HG02981 (cell line): Measurements from ENCODE around the gene ANKRD11.
"Not testable (repeated sequence)": the region's sequence is repeated elsewhere in the genome, so short reads cannot be mapped to it uniquely, and the experiment has no call there.

ENCODE experiments used
- ATAC-seq: cut with Tn5 transposase; IDR thresholded peaks from one replicate; pipeline ENCODE4 v1.9.1; 2021; ENCODE audit warnings: mild to moderate bottlenecking, moderate library complexity; ENCODE audit not compliant: unreplicated experiment

ANKRD11 gene

DNA sequence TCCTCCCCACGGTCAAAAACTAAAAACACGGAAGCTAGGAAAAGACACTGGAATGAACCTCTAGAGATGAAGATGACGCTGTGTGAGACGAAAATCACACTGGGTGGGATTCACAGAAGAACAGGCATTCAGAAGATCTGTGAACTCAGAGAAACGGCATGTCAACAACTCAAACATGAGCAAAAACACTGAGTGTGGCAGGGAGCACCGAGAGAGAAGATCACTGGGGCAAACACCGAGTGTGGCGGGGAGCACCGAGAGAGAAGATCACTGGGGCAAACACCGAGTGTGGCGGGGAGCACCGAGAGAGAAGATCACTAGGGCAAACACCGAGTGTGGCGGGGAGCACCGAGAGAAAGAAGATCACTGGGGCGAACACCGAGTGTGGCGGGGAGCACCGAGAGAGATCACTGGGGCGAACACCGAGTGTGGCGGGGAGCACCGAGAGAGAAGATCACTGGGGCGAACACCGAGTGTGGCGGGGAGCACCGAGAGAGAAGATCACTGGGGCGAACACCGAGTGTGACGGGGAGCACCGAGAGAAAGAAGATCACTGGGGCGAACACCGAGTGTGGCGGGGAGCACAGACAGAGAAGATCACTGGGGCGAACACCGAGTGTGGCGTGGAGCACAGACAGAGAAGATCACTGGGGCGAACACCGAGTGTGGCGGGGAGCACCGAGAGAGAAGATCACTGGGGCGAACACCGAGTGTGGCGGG lies 100.7 kb downstream of the ANKRD11 start:
- ATAC-seq = not testable (repeated sequence)

DNA sequence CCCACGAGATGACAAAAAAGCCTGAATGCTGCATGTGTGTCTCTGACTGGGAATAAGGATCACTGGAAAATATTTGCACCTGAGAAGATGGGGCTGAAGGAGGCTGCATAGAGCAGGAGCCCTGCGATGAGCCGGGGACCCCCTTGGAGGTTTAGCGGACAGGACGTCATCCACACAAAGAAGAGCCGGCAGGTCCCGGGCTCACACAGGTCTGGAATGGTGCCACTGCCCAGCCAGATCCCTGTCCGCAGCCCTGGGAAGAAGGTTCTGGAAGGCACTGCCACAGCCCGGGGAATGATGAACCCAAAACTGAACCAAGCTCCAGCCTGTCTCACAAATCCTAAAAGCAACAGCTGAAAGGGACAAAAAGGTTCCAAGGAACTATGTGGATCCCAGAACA lies 101.8 kb downstream of the ANKRD11 start:
- no peak for ATAC-seq

DNA sequence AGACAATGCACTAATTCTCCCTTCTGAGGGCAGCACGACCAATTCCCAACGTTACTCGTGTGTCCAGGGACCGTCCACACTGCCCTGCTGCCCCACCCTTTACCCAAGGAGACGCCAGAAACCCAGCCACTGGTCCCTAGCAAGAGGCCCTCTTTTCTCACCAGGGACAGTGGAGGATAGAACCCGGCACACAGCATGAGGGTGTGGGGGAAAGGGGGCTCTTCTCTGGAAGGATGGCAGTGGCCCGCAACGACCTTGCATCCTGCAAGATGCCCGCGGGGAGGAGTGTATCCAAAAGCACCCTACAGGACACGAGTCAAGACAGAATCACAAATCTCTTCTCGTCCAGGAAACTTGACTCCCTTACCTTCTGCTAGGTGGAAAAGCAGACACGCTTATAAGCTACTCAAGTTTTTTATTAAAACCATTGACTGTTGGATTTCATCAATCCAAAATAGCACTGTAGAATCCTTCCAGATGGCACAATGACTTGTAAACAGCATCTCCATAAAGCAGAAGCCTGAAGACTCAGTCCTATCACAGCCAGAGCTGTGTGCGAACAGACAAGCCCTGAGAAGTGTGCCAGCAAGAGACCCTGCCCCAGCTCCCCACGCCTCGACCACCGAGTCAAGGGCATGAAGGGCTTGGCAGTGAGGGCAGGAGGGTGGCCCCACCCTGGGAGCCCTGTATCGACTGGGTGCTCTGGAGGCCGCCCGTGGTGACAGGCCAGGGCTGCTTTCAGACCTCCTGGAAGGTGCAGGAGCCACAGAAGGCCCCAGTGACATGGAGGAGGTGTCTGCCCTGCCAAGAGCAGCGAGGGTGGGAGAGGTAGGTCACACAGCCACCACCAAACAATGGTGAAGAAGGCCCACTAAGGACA lies 103.8 kb downstream of the ANKRD11 start:
- no peak for ATAC-seq

DNA sequence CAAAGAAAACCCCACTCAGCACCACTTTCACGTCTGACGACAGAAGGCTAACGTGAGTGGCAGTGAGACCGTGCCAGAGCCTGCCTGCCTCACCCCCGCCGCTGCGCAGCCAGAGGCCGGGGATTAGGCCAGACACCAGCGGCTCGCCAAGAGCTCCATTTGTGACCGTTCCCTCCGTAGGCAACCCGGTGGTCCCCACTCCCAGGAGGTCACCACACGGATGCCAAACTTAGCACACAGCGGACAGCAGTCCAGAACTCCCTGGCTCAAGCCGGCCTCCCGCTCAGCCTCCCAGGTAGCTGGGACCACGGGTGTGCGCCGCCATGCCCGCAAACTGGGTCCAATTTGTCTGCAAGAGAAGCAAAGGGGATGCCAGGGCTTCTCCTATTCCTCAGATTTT lies 104.6 kb downstream of the ANKRD11 start:
- no peak for ATAC-seq

DNA sequence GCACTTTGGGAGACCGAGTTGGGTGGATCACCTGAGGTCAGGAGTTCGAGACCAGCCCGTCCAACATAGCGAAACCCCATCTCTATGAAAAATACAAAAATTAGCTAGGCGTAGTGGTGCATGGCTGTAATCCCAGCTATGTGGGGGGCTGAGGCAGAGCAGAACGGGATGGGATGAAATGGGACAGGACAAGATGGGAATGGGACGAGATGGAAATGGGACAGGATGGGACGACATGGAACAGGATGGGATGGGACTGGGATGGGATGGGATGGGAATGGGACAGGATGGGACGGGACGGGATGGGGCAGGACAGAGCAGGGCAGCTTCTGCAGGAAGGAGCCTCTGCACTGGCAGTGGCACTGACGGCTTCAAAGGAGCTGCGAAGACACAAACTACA lies 106.1 kb downstream of the ANKRD11 start:
- no peak for ATAC-seq

DNA sequence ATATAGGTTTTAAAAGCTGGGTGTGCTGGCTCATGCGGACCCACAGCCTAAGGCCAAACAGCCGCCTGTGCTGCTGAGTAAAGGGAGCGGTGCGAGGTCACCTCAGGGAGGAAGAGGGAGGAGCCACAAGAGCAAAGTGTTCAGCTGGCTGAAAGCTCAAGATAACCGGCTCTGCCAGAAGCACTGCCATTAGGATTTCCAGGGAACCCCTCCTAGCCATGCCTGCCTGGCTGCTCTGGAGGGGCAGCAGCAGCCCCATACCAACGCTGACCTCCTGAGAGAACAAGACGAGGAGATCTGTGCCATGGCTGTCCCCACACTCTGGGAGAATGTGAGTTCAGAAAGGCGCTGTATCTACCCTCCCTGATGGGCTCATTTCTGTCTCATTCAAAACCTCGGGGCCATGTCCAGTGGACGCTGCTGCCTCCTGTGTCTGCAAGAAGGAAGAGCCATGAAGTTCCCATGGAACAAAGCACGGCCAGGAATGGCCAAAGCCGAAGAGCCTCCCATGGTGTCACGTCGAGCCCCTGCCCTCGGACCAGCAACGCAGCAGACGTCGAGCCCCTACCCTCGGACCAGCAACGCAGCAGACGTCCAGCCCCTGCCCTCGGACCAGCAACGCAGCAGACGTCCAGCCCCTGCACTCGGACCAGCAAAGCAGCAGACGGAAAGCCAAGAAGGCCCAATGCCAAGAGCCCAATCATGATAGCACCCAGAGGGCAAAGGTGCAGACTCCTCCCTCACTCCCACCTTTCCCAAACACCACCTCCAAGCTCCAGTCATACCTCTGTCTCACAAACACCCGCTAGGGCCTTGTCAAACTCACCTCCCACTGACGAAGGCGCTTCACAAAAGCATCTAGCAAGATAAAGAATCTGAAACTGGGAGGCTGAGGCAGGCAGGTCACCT lies 107.0 kb downstream of the ANKRD11 start:
- ATAC-seq = no peak

DNA sequence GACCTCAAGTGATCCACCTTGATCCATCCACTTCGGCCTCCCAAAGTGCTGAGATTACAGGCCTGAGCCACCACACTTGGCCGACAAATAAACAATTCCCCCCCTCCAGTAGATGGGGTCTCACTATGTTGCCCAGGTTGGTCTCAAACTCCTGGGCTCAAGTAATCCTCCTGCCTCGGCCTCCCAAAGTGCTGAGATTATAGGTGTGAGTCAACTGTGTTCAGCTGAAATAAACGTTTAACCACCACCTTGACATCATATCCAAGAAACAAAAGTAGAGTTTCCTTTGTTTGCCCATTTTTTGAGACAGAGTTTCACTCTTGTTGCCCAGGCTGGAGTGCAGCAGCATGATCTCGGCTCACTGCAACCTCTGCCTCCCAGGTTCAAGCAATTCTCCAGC lies 107.8 kb downstream of the ANKRD11 start:
- not testable (repeated sequence) for ATAC-seq

DNA sequence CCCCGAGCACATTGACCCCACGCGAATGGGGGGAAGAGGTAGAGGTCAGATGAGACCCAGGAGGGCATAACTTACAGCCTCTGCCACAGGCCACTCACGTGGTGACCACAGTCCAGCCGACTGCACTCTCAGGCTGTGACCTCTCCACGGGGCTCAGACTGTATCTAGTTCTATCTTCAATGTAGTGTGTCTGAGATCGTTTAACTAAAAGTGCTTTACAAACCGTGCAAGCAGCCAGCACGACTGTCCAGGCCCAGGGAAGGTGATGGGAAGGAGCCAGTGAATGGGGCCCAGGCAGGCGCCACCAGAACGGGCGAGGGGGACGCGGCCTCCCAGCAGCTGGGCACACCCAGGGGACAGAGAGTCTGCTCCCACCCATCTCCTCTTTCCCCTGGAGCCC lies 108.6 kb downstream of the ANKRD11 start:
- no peak for ATAC-seq

DNA sequence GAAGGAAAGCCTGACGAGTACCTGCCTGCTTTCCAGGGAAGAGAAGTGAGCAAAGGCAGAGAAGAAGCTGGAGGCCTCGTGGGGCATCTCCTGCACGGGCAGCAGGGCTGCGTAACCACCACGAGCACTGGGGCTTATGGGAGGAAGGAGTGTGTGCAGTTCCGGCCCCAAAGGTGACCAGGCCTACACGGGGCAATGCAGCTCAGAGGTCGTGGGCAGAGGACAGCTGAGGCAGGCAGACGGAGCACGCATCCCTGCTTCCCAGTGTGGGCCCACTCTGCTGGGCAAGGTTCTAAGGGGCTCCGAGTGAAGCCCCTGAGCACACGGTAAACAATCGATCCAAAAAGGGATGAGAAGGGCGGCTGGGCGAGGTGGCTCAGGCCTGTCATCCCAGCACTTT lies 109.7 kb downstream of the ANKRD11 start:
- ATAC-seq = no peak

DNA sequence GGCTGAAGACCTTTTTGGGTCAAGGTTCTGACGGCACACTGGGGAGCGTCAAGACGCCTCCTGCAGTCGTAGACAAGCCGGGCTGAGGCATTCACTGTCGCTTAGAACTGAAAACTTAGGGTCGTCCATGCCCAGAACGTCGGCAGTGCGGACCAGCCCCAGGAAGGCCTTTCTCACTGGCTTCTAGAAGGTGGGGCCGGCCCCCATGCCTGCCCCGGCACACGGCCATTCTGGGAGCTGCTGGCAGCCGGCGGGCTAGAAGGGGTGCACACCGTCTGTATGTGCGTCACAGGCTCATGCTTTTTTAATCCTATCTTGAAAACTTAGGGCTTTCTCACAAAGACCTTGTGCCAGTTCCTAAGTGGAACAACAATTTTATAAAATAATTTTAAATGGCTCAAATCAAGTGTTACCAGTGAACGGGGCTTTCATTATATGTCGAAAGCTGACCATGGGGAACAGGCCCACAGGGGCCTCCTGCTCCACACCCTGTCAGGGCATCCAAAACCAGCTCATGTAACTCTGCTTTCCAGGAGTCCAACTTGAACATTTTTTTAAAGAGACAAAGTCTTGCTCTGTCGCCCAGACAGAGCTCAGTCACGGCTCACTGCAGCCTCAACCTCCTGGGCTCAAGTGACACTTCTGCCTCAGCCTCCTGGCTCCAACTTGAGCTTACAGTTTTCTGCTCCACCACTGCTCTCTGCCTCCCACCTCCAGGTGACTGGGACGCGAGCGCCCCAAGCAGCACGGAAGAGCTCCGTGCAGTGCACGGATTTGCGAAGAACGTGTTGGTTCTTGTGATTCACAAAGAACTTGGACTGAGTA lies 111.2 kb downstream of the ANKRD11 start:
- ATAC-seq = no peak

DNA sequence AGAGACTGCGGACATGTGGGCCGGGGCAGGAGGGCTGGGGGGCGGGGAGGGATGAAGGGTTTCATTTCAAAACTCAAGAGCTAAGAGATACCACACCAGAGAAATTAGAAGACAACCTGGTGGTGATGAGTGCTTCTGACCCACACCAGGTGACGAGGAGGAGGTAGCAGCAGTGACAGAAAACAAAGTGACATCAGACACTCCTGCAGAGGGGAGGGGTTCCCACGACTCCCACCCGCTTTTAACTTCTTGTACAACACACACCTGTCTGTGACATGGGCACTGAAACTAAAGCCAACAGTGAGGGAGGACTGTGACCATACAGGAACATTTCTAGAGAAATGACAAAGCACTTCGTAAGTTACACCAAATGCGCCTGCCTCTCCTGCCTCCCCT lies 112.9 kb downstream of the ANKRD11 start:
- no peak for ATAC-seq

DNA sequence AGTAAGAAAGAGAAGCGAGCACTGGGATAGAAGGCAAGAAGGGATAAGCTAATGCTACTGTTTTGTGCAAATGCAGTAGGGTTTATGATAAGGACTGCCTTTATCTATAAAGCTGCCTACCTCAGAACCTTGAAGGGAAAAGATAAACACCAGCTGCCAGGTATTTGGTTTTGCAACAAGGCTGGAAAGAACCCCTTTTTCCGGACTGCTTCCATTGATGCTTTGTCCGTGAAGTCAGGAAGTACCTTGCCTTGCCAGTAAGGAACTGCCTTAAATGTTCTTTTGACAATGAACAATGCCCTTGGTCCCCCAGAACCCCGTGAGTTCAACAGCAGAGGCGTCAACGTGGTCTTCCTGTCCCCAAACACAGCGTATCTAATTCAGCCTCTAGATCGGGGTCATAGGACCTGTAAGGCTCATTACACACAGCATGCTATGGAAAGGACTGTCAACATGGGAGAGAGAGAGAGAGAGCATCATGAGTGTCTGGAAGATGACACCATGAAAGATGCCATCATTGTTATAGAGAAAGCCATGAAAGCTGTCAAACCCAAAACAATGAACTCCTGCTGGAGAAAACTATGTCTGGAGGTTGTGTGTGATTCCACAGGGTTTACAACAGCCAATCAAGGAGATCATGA lies 113.4 kb downstream of the ANKRD11 start:
- no peak for ATAC-seq

DNA sequence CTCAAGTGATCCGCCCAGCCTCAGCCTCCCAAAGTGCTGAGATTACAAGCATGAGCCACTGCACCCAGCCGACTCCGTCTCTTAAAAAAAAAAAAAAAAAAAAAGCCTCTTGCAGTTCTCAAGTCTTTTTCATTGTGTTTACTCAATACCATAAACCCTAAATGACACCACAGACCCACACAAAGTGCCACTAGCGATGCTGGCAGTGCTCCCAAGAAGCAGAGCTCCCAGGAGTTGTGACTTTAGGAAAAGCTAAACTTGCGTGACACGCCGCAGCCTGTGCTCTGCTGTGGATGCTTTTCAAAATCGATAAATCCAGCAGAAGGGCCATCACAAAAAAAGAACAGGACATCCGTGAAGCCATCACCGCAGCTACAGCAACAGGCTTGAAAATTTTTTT lies 114.7 kb downstream of the ANKRD11 start:
- ATAC-seq = no peak

DNA sequence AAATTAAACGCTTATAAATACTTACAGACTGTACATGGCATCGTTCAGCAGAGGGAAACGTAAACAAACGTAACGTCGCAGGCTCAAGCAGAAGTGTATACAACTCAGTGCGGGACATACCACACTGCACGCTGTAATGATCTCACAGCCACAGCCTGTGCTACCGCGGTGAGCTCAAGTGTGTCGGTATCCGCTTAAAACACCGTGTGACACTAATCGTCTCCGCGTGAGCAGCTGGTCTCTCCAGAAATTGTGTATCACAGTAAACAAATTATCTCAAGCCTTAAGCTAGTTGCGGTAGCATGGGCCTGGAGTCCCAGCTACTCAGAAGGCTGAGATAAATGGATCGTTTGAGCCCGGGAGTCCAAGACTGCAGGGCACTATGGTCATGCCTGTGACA lies 115.3 kb downstream of the ANKRD11 start:
- ATAC-seq = no peak

DNA sequence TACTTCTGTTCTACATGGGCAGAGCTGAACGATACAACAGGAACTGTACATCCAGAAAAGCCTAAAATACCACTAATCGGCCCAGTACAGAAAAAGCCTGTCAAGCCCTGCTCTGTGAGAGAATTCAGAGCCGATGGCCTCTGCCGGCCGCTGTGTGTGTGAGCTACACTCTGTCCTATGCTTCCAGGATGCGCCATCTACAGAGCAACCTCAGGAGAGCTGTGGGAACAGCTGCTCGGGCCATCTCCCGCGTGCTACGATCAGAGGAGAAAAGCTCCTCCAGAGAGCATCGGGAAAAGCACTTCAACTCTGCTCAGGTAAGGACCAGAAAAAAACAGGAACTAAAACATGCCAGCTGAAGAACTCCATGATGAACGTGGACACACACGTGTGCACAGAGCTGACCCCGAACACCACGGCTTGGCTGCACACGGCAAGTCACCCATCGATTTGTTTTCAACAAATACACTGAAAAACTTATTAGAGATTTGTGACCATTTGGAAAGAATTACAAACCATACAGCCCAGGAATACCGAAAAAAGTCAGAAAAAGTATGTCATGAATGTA lies 115.9 kb downstream of the ANKRD11 start:
- ATAC-seq = no peak

DNA sequence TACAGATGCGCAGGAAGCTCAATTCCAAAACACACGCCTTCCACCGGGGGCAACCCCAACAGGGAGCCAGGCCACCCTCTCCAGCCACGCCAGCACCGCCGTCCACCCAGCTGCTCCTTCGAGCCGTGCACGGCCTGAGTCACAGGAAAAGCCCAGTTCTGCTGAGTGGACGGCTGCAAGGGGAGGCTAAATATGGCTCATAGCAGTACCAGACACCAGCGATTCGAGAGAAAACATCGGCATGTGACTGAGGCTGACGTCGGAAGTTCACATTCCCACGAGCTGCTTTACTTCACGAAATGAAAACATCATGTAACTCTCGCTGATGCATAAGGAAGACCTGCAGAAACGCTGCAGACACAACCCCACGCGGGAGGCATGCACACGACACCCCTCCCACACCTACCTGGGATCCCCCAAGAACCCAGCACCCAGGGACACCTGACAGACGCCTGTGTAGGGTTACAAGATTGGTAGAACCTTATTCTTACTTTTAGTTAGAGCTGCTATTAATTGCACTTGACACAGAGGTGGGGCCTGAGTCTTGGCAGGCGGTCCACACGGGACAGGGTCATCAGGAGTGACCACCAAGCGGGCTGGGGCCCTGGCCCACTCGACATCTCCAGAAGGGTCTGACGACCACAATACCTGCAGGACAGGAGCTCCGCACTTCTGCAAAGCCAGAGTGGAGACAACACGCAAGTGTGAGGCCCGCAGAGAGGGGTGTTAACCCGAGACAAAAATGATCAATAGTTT lies 116.8 kb downstream of the ANKRD11 start:
- no peak for ATAC-seq

DNA sequence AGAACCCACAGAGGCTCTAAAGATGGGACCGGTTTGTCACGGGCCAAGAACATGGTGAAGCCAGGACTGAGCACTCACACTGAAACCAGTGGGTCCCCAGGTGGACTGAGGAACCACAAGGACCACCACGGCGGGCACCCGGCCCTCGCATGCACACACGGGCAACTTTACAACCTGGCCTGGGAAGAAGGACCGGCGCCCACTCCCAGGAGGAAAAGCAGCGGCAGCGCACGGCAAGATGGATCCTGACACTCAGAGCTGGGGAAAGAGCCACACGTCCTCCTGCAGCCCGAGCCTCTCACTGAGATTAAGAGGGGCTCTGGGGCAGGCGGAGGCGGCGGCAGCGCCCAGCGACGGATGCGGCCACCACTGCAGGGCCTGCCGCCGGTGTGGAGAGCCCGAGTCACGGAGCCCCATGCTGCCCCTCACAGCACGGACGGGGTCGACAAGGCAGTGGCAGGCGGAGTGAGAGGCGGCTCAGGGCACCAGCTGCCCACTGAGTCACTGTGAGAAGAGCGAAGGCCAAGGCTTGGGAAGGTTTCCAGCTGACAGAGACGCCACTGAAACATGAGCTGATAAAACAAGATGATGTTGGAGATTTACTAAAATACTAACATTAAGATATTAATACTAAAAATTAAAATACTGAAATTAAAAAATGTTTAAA lies 118.3 kb downstream of the ANKRD11 start:
- no peak for ATAC-seq

DNA sequence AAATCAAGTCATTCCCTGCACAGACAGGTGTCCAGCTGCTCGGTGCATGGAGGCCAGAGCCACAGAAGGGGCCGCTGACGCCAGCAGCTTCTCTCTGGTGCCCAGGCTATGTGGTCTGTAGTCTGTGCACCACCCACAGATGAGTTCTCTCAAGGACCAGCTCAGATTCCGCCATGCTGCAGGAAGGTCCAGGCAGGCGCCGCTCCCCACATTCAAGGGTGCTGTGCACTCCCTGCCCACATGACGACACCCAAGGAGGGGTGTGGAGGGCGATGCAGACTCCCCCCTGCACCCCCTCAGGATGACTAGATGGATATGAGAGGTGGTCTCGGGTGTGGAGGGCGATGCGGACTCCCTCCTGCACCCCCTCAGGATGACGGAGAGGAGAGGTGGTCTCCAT lies 119.0 kb downstream of the ANKRD11 start:
- ATAC-seq = no peak
